H9 (cell line): Measurements from ENCODE around the gene EPPIN. TPM values are rescaled to one million over a fixed set of nuclear protein-coding genes. Genes with fewer than 3 reads are reported as not detected.

Source experiments
- DNase-seq: peaks from one replicate; pipeline ENCODE4 v3.0.0-alpha.2; 2017
- H2AFZ ChIP-seq: one replicate; pipeline ENCODE4 v1.6.1; 2013; ENCODE audit warnings: mild to moderate bottlenecking, low read length, control low read depth, moderate library complexity
- H2AK5ac ChIP-seq: 2 replicates; pipeline ENCODE4 v1.6.1; 2013; ENCODE audit warnings: low read length, control low read depth, mixed read lengths; ENCODE audit not compliant: insufficient read length
- H2BK120ac ChIP-seq: one replicate; pipeline ENCODE4 v1.6.1; 2013; ENCODE audit warnings: low read depth, mild to moderate bottlenecking, low read length, control low read depth, inconsistent platforms; ENCODE audit not compliant: poor library complexity, severe bottlenecking
- H2BK12ac ChIP-seq: 2 replicates; pipeline ENCODE4 v1.6.1; 2013; ENCODE audit warnings: low read length, control low read depth, mixed read lengths, low read depth; ENCODE audit not compliant: insufficient read length
- H2BK15ac ChIP-seq: 2 replicates; pipeline ENCODE4 v1.6.1; 2013; ENCODE audit warnings: low read depth, low read length, control low read depth
- H2BK20ac ChIP-seq: one replicate; pipeline ENCODE4 v1.6.1; 2013; ENCODE audit warnings: low read depth, mild to moderate bottlenecking, low read length, control low read depth, inconsistent platforms; ENCODE audit not compliant: poor library complexity, severe bottlenecking
- H2BK5ac ChIP-seq: 2 replicates; pipeline ENCODE4 v1.6.1; 2013; ENCODE audit warnings: low read length, control low read depth, mixed read lengths; ENCODE audit not compliant: insufficient read length
- H3K14ac ChIP-seq: 2 replicates; pipeline ENCODE4 v1.6.1; 2013; ENCODE audit warnings: low read length, control low read depth; ENCODE audit not compliant: insufficient read depth
- H3K18ac ChIP-seq: 2 replicates; pipeline ENCODE4 v1.6.1; 2013; ENCODE audit warnings: low read depth, mild to moderate bottlenecking, mixed read lengths, low read length, control low read depth; ENCODE audit not compliant: insufficient read length
- H3K23ac ChIP-seq: 2 replicates; pipeline ENCODE4 v1.6.1; 2013; ENCODE audit warnings: low read length, control low read depth, mixed read lengths, low read depth; ENCODE audit not compliant: insufficient read length
- H3K23me2 ChIP-seq: 2 replicates; pipeline ENCODE4 v1.6.1; 2013; ENCODE audit warnings: low read depth, mild to moderate bottlenecking, mixed read lengths, low read length, control low read depth; ENCODE audit not compliant: insufficient read length, poor library complexity, severe bottlenecking
- H3K27ac ChIP-seq: 2 replicates; pipeline ENCODE4 v1.5.1; 2013; ENCODE audit warnings: low read length, control low read depth, mixed read lengths, low read depth; ENCODE audit not compliant: insufficient read length
- H3K27me3 ChIP-seq: 2 replicates; pipeline ENCODE4 v1.6.1; 2013; ENCODE audit warnings: low read length, control low read depth, inconsistent platforms; ENCODE audit not compliant: insufficient read depth
- H3K4ac ChIP-seq: 2 replicates; pipeline ENCODE4 v1.6.1; 2013; ENCODE audit warnings: low read depth, mild to moderate bottlenecking, control low read depth, inconsistent platforms, low read length, moderate library complexity
- H3K4me1 ChIP-seq: 2 replicates; pipeline ENCODE4 v1.6.1; 2013; ENCODE audit warnings: low read length, control low read depth, inconsistent platforms; ENCODE audit not compliant: insufficient read depth
- H3K4me2 ChIP-seq: 2 replicates; pipeline ENCODE4 v1.6.1; 2013; ENCODE audit warnings: low read length, control low read depth, mixed read lengths; ENCODE audit not compliant: insufficient read length, insufficient read depth
- H3K56ac ChIP-seq: 2 replicates; pipeline ENCODE4 v1.6.1; 2013; ENCODE audit warnings: low read depth, mild to moderate bottlenecking, mixed read lengths, low read length, control low read depth; ENCODE audit not compliant: insufficient read length
- H3K79me1 ChIP-seq: 2 replicates; pipeline ENCODE4 v1.6.1; 2013; ENCODE audit warnings: low read depth, mild to moderate bottlenecking, moderate library complexity, low read length, control low read depth, inconsistent platforms; ENCODE audit not compliant: insufficient read depth, poor library complexity, severe bottlenecking
- H3K79me2 ChIP-seq: 2 replicates; pipeline ENCODE4 v1.6.1; 2013; ENCODE audit warnings: low read length, control low read depth, inconsistent platforms; ENCODE audit not compliant: insufficient read depth
- H3K9ac ChIP-seq: 2 replicates; pipeline ENCODE4 v1.6.1; 2013; ENCODE audit warnings: low read length, control low read depth, mixed read lengths; ENCODE audit not compliant: insufficient read length; ENCODE audit errors: extremely low read depth
- H3K9me3 ChIP-seq: one replicate; pipeline ENCODE4 v1.6.1; 2013; ENCODE audit warnings: low read depth, low read length, inconsistent platforms; ENCODE audit not compliant: control insufficient read depth
- H3T11ph ChIP-seq: one replicate; pipeline ENCODE4 v1.6.1; 2013; ENCODE audit warnings: mild to moderate bottlenecking, low read length, control low read depth, inconsistent platforms
- H4K20me1 ChIP-seq: one replicate; pipeline ENCODE4 v1.6.1; 2013; ENCODE audit not compliant: control insufficient read depth, insufficient read length, insufficient read depth
- H4K5ac ChIP-seq: 2 replicates; pipeline ENCODE4 v1.6.1; 2013; ENCODE audit warnings: low read depth, mild to moderate bottlenecking, mixed read lengths, low read length, control low read depth; ENCODE audit not compliant: insufficient read length
- H4K8ac ChIP-seq: replicated peaks from 2 replicates; pipeline ENCODE4 v1.6.1; 2013; ENCODE audit warnings: low read length, control low read depth, mixed read lengths, low read depth; ENCODE audit not compliant: insufficient read length
- H4K91ac ChIP-seq: 2 replicates; pipeline ENCODE4 v1.6.1; 2013; ENCODE audit warnings: low read depth, mild to moderate bottlenecking, moderate library complexity, mixed read lengths, low read length, control low read depth; ENCODE audit not compliant: insufficient read length
- H3K27ac Mint-ChIP-seq, 3 experiments: 2 replicates in 2 of 3; 3 replicates in 1 of 3; pipeline ENCODE4 v1.8.0; 2020 to 2021; ENCODE audit warnings: mixed read lengths in 3 of 3, mild to moderate bottlenecking in 1 of 3, moderate library complexity in 1 of 3
- H3K27me3 Mint-ChIP-seq: 2 replicates; pipeline ENCODE4 v1.8.0; 2021; ENCODE audit warnings: low read depth, mild to moderate bottlenecking, moderate library complexity, mixed read lengths
- H3K36me3 Mint-ChIP-seq, 3 experiments: 2 replicates in 2 of 3; 3 replicates in 1 of 3; pipeline ENCODE4 v1.8.0; 2020 to 2021; ENCODE audit warnings: low read depth in 3 of 3, mixed read lengths in 3 of 3; ENCODE audit not compliant: insufficient read depth in 1 of 3
- H3K4me1 Mint-ChIP-seq, 2 experiments: 2 replicates each; pipeline ENCODE4 v1.8.0; 2020; ENCODE audit warnings: mixed read lengths in 2 of 2
- H3K4me3 Mint-ChIP-seq, 2 experiments: 2 replicates in 1 of 2; 3 replicates in 1 of 2; pipeline ENCODE4 v1.8.0; 2020 to 2021; ENCODE audit warnings: mild to moderate bottlenecking in 2 of 2, mixed read lengths in 2 of 2, moderate library complexity in 1 of 2
- H3K9me3 Mint-ChIP-seq, 2 experiments: 2 replicates in 1 of 2; 3 replicates in 1 of 2; pipeline ENCODE4 v1.8.0; 2020; ENCODE audit warnings: mild to moderate bottlenecking in 2 of 2, mixed read lengths in 2 of 2, moderate library complexity in 1 of 2
- CTCF ChIP-seq: fragments of 200-600 bp; sonication (generic); conservative IDR thresholded peaks from 3 replicates; pipeline ENCODE4 v1.8.0; 2021; ENCODE audit warnings: antibody characterized with exemption, mild to moderate bottlenecking
- WGBS: extraction: QIAGEN DNeasy Blood & Tissue Kit; methylation state at CpG from one replicate; pipeline ENCODE4 v1.1.7; 2013; ENCODE audit warnings: missing lambda C conversion rate, low lambda C conversion rate, mixed read lengths; ENCODE audit not compliant: insufficient read length; ENCODE audit errors: extremely low coverage; 5-methylcytosine and 5-hydroxymethylcytosine counted together
- total RNA-seq: library from RNA; stranded (reverse); gene quantifications from 2 replicates; pipeline ENCODE4 v1.2.1, GENCODE V29; 2021

Gene EPPIN
- total RNA-seq, 1 experiment from 2014 or later, result not detected

- Histone ChIP-seq H4K8ac (no peak overlapping the region), H3T11ph (no peak overlapping the region), H3K4ac (no peak overlapping the region), H3K27ac (no peak overlapping the region), H2BK20ac (no peak overlapping the region), H3K23ac (no peak overlapping the region), H3K4me1 (no peaks in the 10 kb centered on the region), H3K79me1 (no peaks in the 10 kb centered on the region), H4K5ac (no peak overlapping the region), H2BK5ac (no peak overlapping the region), H2BK15ac (no peak overlapping the region), H3K14ac (no peak overlapping the region), H3K18ac (no peak overlapping the region), H3K23me2 (no peaks in the 10 kb centered on the region), H3K56ac (no peak overlapping the region), H4K20me1 (no peaks in the 10 kb centered on the region), H4K91ac (no peak overlapping the region), H2BK120ac (no peak overlapping the region), H3K9ac (no peak overlapping the region), H3K79me2 (no peaks in the 10 kb centered on the region), H3K9me3 (no peaks in the 10 kb centered on the region), H2AK5ac (no peak overlapping the region), H3K27me3 (no peaks in the 10 kb centered on the region), H2AFZ (no peak overlapping the region), H3K4me2 (no peak overlapping the region), H2BK12ac (no peak overlapping the region)
- Mint-ChIP-seq H3K9me3 (no peaks in the 10 kb centered on the region), H3K36me3 (no peaks in the 10 kb centered on the region), H3K4me1 (peaks cover 6 to 7% of the 10 kb centered on the region in 2 experiments), H3K4me3 (no peak overlapping the region), H3K27ac (no peak overlapping the region), H3K27me3 (peaks cover 2% of the 10 kb centered on the region)
- DNase-seq, result no peak
- WGBS, result no CpG with 5 or more reads among the region's 1 CpG
- no peak for TF ChIP-seq CTCF
These were observed 45.6 kb downstream of the EPPIN start for GRCh38 chr20:45501600-45501999.
